GM10248 (cell line): ENCODE data around the gene OGA.

Source experiments
- CTCF ChIA-PET: fragments of 300-600 bp; sonication (Branson Sonifier 250); formaldehyde crosslinking; extraction: SDS; loops from one replicate; lab custom pipeline; 2021; ENCODE audit warnings: antibody characterized with exemption; lab: Yijun Ruan, JAX
- POLR2A ChIA-PET: fragments of 350-650 bp; sonication (Branson Sonifier 250); formaldehyde crosslinking; extraction: SDS; loops from one replicate; lab custom pipeline; 2020; ENCODE audit warnings: antibody characterized with exemption; lab: Yijun Ruan, JAX
- DNase-seq: peaks from one replicate; pipeline ENCODE4 v3.0.0; 2012; ENCODE audit errors: extremely low spot score
- CTCF ChIP-seq: IDR thresholded peaks from 2 replicates; pipeline ENCODE4 v1.5.1; 2012; ENCODE audit warnings: mild to moderate bottlenecking, low read depth; ENCODE audit errors: extremely low read depth, missing control alignments, control extremely low read depth

The OGA gene

DNA sequence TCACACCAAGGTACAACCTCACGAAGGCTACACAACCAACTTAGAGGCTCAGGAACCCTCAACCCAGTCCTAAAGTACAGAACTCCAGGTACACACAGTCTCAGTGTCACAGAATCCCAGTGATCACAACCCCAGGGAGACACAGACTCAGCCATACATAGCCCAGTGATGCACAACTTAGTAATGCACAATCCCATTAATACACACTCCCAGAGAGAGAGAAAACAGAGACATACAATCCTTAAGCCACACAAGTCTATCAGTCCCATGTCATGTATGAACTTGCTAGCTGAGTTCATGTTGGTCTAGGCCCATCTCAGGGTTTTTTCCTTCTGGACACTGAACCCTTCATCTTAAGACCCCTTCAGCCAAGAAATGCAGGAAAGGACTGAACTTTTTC is 20.8 kb upstream of the OGA start:
- no peak for TF ChIP-seq CTCF
- DNase-seq, result no peak
- ChIA-PET POLR2A (interaction anchor here (1.0 to 1.3 kb wide), 2 partner anchors 216 to 276 kb away, joined by 3 read pairs; no protein-coding TSS in a partner anchor), CTCF (interaction anchor here (0.8 to 22.9 kb wide), 16 partner anchors 8 to 242 kb away, joined by 3 to 831 read pairs (median 23); partner anchors contain the start of genes HPS6 and NPM3)

- ChIA-PET POLR2A (interaction anchor here (1.0 kb wide), 1 partner anchor 217 kb away, joined by 3 read pairs; no protein-coding TSS in a partner anchor), CTCF (interaction anchor here (1.0 to 22.9 kb wide), 8 partner anchors 10 to 236 kb away, joined by 3 to 831 read pairs (median 4); partner anchors contain the start of genes HPS6 and NPM3)
- TF ChIP-seq CTCF, result no peak
- no peak for DNase-seq
These were observed 20.2 kb upstream of the OGA start for GRCh38 chr10:101838416-101838970.

GRCh38 chr10:101837748-101838147 is 19.5 kb upstream of the OGA start:
- no peak for DNase-seq
- CTCF ChIA-PET, result interaction anchor here (0.8 to 22.9 kb wide), 15 partner anchors 11 to 297 kb away, joined by 3 to 831 read pairs (median 3); partner anchors contain the start of genes HPS6, NPM3 and OGA

DNA sequence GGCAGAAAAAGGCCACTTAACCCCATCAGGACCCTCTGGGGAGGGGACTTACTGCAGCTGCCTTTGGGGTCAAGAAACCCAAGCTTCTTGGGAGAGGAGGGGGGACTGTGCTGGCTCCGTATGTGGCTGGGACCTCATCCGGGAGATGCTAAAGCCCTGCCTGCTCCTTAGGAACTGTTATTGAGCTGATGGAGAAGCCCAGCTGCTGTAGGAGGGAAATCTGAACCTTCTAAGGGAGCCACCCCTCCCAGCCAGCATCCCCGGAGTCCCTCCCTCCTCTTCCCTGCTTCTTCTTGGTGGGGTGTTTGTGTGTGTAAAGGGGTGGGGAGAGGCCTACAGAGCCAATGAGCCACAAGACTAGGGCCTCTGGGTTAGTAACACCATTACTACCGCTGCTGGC is 17.1 kb upstream of the OGA start:
- POLR2A ChIA-PET, result no interaction called here

More at GRCh38 chr10:101837748-101838147, 19.5 kb upstream of the OGA start:
- POLR2A ChIA-PET, result no interaction called here
- no peak for TF ChIP-seq CTCF

GRCh38 chr10:101834341-101834740 is 16.1 kb upstream of the OGA start:
- no peak for DNase-seq
- POLR2A ChIA-PET, result no interaction called here
- CTCF ChIA-PET, result interaction anchor here (1.3 to 22.9 kb wide), 6 partner anchors 11 to 241 kb away, joined by 4 to 831 read pairs (median 39); partner anchors contain the start of genes HPS6, KCNIP2 and OGA
- no peak for TF ChIP-seq CTCF

More for the DNA sequence above, 17.1 kb upstream of the OGA start:
- DNase-seq, result no peak
- CTCF ChIA-PET, result interaction anchor here (0.6 to 22.9 kb wide), 31 partner anchors 10 to 297 kb away, joined by 3 to 831 read pairs (median 4); partner anchors contain the start of genes ARMH3, HPS6, KCNIP2 and NPM3
- TF ChIP-seq CTCF, result no peak

GRCh38 chr10:101833466-101833865 is 15.2 kb upstream of the OGA start:
- no peak for DNase-seq
- ChIA-PET CTCF (interaction anchor here (0.8 to 22.9 kb wide), 5 partner anchors 7 to 239 kb away, joined by 3 to 831 read pairs (median 33); partner anchors contain the start of genes HPS6 and KCNIP2), POLR2A (no interaction called here)
- no peak for TF ChIP-seq CTCF
